Measurements from ENCODE around the gene RAB40C.

RAB40C gene

GRCh38 chr16:627454-628239 lies 37.8 kb downstream of the RAB40C start:
- H3K27ac Mint-ChIP-seq: no peak overlapping the region
- H3K4me1 Mint-ChIP-seq: no peaks in the 10 kb centered on the region
- H3K36me3 Mint-ChIP-seq: no peaks in the 10 kb centered on the region
- H3K9me3 Mint-ChIP-seq: no peaks in the 10 kb centered on the region
- no peak overlapping the region for H3K4me3 Mint-ChIP-seq
- no peaks in the 10 kb centered on the region for H3K27me3 Mint-ChIP-seq

- Mint-ChIP-seq H3K4me1 (no peaks in the 10 kb centered on the region), H3K27ac (no peak overlapping the region), H3K27me3 (no peaks in the 10 kb centered on the region), H3K9me3 (no peaks in the 10 kb centered on the region), H3K36me3 (no peaks in the 10 kb centered on the region), H3K4me3 (no peak overlapping the region)
Observed at GRCh38 chr16:628321-629061, 38.6 kb downstream of the RAB40C start.

- Mint-ChIP-seq H3K4me3 (no peak overlapping the region), H3K36me3 (no peaks in the 10 kb centered on the region), H3K27ac (no peak overlapping the region), H3K4me1 (no peaks in the 10 kb centered on the region), H3K9me3 (no peaks in the 10 kb centered on the region), H3K27me3 (no peaks in the 10 kb centered on the region)
Observed at GRCh38 chr16:629185-629832, 39.4 kb downstream of the RAB40C start.

GRCh38 chr16:629833-630248 lies 40.0 kb downstream of the RAB40C start:
- H3K27me3 Mint-ChIP-seq: no peaks in the 10 kb centered on the region
- H3K27ac Mint-ChIP-seq: no peak overlapping the region

GRCh38 chr16:630249-630814 lies 40.5 kb downstream of the RAB40C start:
- H3K4me3 Mint-ChIP-seq: no peak overlapping the region
- H3K27ac Mint-ChIP-seq: no peak overlapping the region
- H3K4me1 Mint-ChIP-seq: peaks cover 4% of the 10 kb centered on the region
- no peaks in the 10 kb centered on the region for H3K9me3 Mint-ChIP-seq
- no peaks in the 10 kb centered on the region for H3K27me3 Mint-ChIP-seq
- H3K36me3 Mint-ChIP-seq: no peaks in the 10 kb centered on the region

More at GRCh38 chr16:629833-630248, 40.0 kb downstream of the RAB40C start:
- no peak overlapping the region for H3K4me3 Mint-ChIP-seq
- H3K9me3 Mint-ChIP-seq: no peaks in the 10 kb centered on the region
- peaks cover 2% of the 10 kb centered on the region for H3K4me1 Mint-ChIP-seq
- H3K36me3 Mint-ChIP-seq: no peaks in the 10 kb centered on the region

GRCh38 chr16:630815-631405 lies 41.0 kb downstream of the RAB40C start, which contains the start of gene WFIKKN1:
WFIKKN1 (plus strand) TSS chr16:630985; CDS start chr16:631254, 269 bp downstream.
- Mint-ChIP-seq H3K4me1 (peaks cover 4% of the 10 kb centered on the region), H3K27ac (no peak within 1 kb of the TSS), H3K4me3 (no peak within 1 kb of the TSS), H3K9me3 (no peaks in the 10 kb centered on the region), H3K36me3 (no peaks in the 10 kb centered on the region), H3K27me3 (no peaks in the 10 kb centered on the region)

- no peaks in the 10 kb centered on the region for H3K9me3 Mint-ChIP-seq
- H3K36me3 Mint-ChIP-seq: no peaks in the 10 kb centered on the region
- H3K4me3 Mint-ChIP-seq: no peak overlapping the region
- peaks cover 8% of the 10 kb centered on the region for H3K4me1 Mint-ChIP-seq
- no peaks in the 10 kb centered on the region for H3K27me3 Mint-ChIP-seq
- H3K27ac Mint-ChIP-seq: no peak overlapping the region
Observed at GRCh38 chr16:631808-632358, 42.0 kb downstream of the RAB40C start.

- Mint-ChIP-seq H3K9me3 (no peaks in the 10 kb centered on the region), H3K4me1 (peaks cover 8% of the 10 kb centered on the region), H3K4me3 (no peak overlapping the region), H3K27me3 (no peaks in the 10 kb centered on the region), H3K36me3 (no peaks in the 10 kb centered on the region), H3K27ac (no peak overlapping the region)
Observed at GRCh38 chr16:632486-633335, 42.8 kb downstream of the RAB40C start.

- H3K27me3 Mint-ChIP-seq: no peaks in the 10 kb centered on the region
- no peak overlapping the region for H3K4me3 Mint-ChIP-seq
- no peaks in the 10 kb centered on the region for H3K36me3 Mint-ChIP-seq
- H3K27ac Mint-ChIP-seq: no peak overlapping the region
- H3K9me3 Mint-ChIP-seq: no peaks in the 10 kb centered on the region
- H3K4me1 Mint-ChIP-seq: peaks cover 8% of the 10 kb centered on the region
Observed at GRCh38 chr16:633336-634050, 43.6 kb downstream of the RAB40C start.

- Mint-ChIP-seq H3K4me1 (peaks cover 8% of the 10 kb centered on the region), H3K27ac (no peak overlapping the region), H3K4me3 (no peak overlapping the region), H3K9me3 (no peaks in the 10 kb centered on the region), H3K36me3 (no peaks in the 10 kb centered on the region), H3K27me3 (no peaks in the 10 kb centered on the region)
Observed at GRCh38 chr16:634051-634670, 44.3 kb downstream of the RAB40C start.

GRCh38 chr16:634996-635395 lies 45.1 kb downstream of the RAB40C start:
- Mint-ChIP-seq H3K4me1 (peaks cover 8% of the 10 kb centered on the region), H3K27me3 (no peaks in the 10 kb centered on the region), H3K9me3 (no peaks in the 10 kb centered on the region), H3K36me3 (no peaks in the 10 kb centered on the region), H3K4me3 (peak overlapping the region; percentile 57), H3K27ac (no peak overlapping the region)

GRCh38 chr16:635573-636205 lies 45.8 kb downstream of the RAB40C start:
- peak overlapping the region; percentile 55 for H3K4me3 Mint-ChIP-seq
- no peaks in the 10 kb centered on the region for H3K9me3 Mint-ChIP-seq
- H3K27ac Mint-ChIP-seq: no peak overlapping the region
- H3K36me3 Mint-ChIP-seq: no peaks in the 10 kb centered on the region
- H3K27me3 Mint-ChIP-seq: no peaks in the 10 kb centered on the region
- H3K4me1 Mint-ChIP-seq: peaks cover 8% of the 10 kb centered on the region

All from activated naive CD4-positive, alpha-beta T cell treated with anti-CD3 and anti-CD28 coated beads, Interleukin-2, amount 50 U/mL, for 24 hours (primary cell).